Measurements from ENCODE around the gene SHISA8.

DNA sequence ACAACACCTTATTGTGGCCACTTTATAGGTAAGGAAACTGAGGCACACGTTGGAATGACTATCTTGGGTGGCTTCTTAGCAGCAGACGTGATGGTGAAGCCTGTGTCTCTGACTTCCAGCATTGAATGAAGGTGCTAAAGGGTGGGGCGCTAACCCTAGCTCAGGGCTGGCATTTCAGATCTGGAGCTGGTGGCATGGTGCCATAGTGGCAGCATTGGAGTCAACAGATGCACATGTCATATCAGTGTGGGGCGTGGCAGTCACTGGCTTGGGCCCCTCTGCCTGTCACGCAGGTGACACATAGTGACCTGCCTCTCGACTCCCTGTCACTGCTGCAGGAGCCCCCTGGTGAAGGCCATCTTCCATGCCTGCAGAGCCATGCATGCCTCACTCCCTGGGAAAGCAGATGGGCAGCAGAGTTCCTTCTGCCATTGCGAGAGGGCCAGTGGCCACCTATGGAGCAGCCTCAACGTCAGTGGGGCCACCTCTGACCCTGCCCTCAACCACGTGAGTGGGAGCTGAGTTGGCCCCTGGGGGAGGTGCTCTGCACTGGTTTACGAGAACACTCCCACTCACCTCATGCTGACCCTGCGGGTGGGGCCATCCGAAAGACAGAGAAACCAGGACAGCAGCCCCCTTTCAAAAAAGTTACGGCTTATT, 14.8 kb downstream of the SHISA8 start:
- TF ChIP-seq, protein P1, sequence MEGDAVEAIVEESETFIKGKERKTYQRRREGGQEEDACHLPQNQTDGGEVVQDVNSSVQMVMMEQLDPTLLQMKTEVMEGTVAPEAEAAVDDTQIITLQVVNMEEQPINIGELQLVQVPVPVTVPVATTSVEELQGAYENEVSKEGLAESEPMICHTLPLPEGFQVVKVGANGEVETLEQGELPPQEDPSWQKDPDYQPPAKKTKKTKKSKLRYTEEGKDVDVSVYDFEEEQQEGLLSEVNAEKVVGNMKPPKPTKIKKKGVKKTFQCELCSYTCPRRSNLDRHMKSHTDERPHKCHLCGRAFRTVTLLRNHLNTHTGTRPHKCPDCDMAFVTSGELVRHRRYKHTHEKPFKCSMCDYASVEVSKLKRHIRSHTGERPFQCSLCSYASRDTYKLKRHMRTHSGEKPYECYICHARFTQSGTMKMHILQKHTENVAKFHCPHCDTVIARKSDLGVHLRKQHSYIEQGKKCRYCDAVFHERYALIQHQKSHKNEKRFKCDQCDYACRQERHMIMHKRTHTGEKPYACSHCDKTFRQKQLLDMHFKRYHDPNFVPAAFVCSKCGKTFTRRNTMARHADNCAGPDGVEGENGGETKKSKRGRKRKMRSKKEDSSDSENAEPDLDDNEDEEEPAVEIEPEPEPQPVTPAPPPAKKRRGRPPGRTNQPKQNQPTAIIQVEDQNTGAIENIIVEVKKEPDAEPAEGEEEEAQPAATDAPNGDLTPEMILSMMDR (IDR thresholded peaks at IDR 0.05; ENCODE audit: low read length) = no peak
- TF ChIP-seq EZH2 (IDR thresholded peaks at IDR 0.05; ENCODE audit: borderline replicate concordance, low read length) = no peak

Data from OCI-LY1 (cell line).